Mucosa of gallbladder (tissue), 1 donor: Measurements from ENCODE around the gene NKIRAS1. TPM values are rescaled to one million over a fixed set of nuclear protein-coding genes. Genes with fewer than 3 reads are reported as not detected.
"Not testable (repeated sequence)": the region's sequence is repeated elsewhere in the genome, so short reads cannot be mapped to it uniquely, and the experiment has no call there.

Source experiments
- DNase-seq: peaks from one replicate; pipeline ENCODE4 v3.0.0-alpha.2; 2020; ENCODE audit warnings: low spot score
- total RNA-seq: library from RNA; stranded (reverse); gene quantifications from one replicate; pipeline ENCODE4 v1.2.1, GENCODE V29; 2021
- donor health status: DM: no; HTN: no; CAD: no.

Gene NKIRAS1
- total RNA-seq, 1 donor from 2014 or later = 11.0 TPM

DNA sequence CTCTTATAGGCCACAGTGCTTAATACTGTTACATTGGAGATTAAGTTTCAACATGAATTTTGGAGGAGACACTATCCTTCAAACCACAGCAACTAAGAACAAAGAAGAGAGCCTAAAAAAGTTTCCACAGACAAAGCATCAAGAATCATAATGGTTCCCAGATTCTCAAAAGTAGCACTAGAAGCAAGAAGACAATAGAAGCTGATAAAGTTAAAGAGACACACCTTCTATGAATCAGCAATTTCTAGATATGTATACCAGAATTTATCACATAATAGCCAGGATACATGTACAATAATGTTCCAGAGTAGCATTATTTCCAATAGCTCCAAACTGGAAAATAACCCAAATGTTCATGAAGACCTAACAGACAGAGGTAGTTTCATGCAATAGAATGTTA, 12.2 kb downstream of the NKIRAS1 start:
- no peak for DNase-seq

DNA sequence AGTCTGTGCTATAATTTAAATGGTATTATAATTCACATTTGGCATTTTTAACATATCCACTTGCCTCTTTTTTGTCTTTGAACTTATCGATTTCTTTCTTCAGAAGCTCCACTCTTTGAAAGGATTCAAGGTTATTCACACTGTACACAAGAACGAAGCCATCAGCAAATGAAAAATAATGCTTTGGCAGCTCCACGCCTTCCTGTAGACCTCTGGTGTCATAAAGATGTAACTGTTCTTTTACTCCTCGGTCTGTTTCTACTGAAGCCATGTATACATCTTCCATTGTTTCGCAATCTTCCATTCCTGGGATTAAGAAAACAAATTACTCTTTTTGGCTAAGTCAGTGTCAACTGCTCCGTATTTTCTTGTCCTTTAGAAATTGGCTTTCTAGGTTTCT, 16.0 kb downstream of the NKIRAS1 start:
- DNase-seq = no peak

DNA sequence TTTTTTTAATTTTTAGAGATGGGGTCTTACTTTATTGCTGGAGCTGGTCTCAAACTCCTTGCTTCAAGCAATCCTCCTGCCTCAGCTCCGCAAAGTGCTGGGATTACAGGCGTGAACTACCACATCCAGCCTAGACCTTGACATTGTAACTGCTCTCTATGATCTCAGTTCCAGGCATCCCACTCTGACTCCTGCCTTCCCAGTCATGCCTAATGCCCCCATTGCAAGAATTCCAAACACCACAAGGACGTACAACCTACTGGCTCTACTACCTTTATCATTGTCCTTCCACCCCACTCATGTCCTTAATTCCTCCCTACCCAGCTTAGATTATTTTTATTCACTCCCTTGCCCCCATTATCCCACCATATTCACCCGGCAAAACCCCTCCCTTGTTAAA, 21.6 kb downstream of the NKIRAS1 start:
- no peak for DNase-seq

DNA sequence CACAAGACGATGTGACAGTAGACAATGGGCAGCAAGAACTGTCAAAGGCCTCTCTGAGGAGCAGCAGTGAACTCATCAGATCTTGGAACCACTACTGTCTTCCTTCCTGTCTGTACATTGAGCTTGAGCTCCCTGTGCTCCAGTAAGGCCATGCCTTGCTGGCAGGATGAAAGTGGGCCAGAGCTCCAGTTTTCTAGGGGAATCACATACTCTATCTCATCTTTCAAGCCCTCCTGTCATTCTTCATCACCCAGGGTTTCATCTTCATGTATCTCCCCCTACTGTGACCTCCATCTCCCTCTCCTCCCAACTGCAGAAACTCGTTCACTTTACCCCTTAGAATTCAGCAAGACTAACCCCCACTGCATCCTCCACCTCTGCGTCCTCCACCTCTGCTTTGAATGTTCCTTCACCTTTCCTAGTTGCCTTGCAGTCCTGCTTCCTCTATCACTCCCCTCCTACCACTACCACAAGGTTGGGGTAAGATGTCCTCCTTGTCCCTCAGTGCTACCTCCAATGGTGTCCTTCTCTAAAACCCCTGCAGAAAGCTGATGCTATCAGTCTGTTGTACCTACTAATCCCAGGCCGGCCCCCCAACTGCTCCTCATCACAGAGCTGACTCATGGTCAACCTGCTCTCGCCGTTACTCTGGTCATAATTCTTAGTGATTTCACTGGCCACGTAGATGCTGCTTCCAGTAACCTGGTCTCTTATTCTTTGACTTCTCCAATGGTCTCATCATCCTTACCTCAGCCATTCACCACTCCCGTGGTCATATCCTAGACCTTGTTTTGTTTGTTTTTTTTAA, 22.3 kb downstream of the NKIRAS1 start:
- DNase-seq = no peak

DNA sequence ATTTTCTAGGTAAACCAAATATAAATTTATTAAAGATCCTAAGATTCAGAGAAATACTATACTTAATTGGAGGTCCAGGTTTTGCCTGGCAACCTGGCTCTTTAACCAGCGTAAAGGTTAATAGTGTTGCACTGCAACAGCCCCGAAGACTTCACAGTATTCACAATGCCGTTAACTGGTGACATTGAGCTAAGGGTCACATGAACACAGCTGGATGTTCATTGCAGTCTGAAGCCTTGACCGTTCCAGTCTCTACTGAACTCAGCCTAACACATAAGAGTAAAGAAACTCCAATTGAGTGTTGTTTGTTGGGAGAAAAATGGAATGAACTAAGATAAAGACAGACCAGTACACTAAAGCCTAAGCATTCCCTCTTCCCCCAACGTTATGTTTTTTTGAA, 26.8 kb downstream of the NKIRAS1 start:
- DNase-seq = no peak

DNA sequence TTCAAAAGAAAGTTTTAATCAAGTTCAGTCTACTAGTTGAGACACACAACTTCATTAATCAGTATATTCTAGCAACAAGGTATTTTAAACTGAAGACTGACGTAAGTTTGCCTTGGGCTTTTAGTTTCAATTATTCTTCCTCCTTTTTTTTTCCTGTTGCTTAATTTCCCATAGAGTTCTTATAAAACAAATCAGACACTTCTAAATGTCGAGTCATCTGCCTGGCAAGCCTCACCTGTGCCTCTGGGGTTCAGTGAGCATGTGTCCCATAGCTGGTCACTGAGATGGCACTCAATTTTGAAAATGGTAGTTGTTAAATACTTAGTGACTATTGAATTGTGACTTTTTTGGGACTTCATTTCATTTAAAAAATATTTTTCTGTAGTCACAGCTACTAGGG, 27.4 kb downstream of the NKIRAS1 start:
- DNase-seq = no peak

DNA sequence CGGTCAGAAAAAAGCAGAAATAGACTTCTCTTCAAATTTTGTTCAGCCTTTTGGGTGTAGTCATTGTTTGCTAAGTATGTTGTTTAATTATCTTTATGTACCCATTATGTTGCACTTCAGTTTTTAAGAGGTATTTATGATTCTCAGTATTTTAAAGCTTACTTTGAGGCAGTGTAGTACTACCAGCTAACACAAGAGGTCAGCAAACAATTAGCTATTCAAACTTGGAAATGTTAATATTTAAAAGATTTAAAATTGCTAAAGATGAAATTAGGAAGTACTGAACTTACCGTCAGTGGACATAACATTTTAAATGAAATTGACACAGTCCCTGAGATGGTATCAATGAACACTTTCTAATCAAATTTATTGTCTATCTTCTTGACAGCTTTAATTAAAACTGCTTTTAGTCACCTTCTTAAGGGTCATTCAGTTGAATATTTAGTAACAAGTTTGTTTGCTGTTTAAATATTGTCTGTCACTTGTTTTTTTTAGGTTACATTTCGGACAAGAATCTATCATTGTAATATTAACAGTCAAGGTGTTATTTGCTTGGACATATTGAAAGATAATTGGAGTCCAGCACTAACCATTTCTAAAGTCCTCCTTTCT, 28.1 kb downstream of the NKIRAS1 start:
- DNase-seq = no peak

DNA sequence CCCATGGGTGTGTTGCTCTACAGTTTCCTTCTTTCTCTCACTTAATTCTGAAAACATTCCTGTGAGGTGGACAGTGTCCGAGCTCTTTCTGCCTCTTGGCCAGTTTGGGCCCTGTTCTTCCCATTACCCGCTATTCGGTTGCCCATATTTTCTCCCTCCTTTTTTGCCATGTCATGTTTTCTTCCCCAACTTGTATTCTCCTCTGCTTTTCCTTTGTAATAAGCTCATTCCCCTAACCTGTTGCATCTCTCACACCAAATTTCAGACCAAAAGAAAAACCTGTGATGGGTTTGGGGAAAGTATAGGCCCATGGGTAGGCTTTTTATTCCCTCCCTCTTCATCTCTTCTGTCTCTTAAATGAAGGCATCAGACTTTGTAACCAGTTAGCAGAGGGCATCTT, 30.5 kb downstream of the NKIRAS1 start:
- no peak for DNase-seq

DNA sequence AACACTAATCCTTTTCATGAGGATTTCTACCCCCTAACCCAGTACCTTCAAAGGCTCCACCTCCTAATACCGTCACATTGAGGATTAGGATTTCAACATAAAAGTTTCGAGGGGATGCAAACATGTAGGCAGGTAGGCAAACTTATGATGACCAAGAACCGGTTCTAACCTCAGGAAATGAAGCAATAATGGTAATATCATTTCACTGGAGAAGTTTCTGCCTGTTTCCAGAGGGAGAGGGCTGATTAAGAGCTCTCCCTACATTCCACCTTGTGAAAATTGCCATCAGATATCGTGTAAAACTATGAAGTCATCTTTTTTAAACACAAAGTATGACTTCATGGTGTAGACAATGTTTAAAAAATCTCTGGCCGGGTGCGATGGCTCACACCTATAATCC, 31.6 kb downstream of the NKIRAS1 start:
- DNase-seq = no peak

DNA sequence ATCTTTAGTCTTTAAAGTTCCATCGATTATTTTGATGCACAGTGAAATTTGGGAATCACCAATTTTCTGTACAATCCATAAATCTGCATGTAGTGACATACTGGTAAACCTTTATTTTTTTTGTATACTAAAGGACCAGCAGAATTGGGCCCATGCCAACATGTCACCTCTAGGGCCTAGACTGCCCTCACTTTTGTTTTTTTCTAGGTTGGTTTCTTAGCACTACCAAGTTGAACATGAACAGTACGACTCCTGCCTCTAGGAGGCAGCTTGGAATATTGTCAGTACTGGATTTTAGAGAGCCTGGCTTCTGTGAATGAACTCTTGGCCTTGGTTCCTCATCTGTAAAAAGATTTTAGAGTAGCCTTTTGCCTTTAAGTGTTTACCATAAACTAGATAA, 32.3 kb downstream of the NKIRAS1 start:
- DNase-seq = no peak

DNA sequence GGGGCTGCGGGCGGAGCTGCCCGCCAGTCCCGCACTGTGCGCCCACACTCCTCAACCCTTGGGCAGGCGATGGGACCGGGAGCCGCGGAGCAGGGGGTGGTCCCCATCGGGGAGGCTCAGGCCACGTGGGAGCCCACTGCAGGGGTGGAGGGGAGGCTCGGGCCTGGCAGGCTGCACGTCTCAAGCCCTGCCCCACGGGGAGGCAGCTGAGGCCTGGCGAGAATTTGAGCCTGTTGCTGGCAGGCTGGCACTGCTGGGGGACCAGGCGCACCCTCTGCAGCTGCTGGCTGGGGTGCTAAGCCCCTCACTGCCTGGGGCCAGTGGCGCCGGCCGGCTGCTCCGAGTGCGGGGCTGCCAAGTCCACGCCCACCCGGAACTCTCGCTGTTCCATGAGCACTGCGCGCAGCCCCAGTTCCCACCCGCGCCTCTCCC, 34.3 kb downstream of the NKIRAS1 start:
- no peak for DNase-seq

DNA sequence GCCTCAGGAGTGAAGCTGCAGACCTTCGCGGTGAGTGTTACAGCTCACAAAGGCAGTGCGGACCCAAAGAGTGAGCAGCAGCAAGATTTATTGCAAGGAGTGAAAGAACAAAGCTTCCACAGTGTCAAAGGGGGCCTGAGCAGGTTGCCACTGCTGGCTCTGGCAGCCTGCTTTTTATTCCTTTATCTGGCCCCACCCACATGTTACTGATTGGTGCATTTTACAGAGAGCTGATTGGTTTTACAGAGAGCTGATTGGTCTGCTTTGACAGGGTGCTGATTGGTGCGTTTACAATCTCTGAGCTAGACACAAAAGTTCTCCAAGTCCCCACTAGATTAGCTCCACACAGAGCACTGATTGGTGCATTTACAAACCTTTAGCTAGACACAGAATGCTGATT, 34.8 kb downstream of the NKIRAS1 start:
- not testable (repeated sequence) for DNase-seq

DNA sequence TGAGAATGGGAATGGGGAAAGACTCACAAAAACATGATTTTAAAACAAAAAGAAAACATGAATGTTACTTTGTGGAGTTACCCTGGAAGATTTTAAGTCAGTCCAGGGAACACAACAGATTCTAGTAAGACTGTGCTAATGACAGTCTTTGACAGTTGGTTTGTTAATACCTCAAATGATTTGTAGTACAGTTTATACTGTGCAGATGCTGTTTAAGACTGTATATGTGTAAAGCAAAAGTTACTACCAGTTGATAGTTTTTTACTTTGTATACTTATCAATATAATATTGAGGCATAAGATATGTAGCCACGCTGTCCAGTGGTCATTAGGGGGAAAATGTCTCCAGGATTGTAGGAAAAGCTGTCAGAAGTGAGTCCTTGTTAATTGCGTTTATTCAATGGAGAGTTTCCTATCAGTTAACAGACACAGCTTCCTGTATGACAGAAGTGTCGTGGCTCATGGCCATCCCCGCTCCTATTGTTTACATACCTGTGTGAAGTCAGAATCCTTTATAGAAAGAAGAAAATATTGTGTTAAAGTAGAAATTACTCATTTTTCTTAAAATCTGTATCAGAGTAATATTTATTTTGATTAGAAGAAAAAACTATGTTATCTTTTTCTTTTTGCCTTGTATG, 36.0 kb downstream of the NKIRAS1 start:
- no peak for DNase-seq

DNA sequence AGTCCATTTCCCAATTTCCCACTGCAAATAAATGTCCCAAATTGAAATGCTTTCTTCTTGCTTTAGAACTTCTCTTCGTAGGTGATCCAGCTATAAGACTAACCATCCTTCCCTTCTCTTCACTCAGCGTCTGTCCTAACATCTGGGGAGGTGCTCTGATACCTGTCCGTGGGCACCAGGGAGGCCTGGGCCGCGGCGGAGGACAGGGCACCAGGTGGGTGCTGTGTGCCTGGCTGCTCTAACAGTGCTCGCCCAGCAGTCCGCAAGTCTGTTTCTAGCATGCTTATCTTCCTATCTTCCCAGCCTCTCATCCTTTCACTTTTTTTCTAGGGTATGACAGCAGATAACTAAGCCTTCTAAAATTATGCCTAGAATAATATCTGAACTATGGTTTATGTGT, 37.3 kb downstream of the NKIRAS1 start:
- DNase-seq = no peak

DNA sequence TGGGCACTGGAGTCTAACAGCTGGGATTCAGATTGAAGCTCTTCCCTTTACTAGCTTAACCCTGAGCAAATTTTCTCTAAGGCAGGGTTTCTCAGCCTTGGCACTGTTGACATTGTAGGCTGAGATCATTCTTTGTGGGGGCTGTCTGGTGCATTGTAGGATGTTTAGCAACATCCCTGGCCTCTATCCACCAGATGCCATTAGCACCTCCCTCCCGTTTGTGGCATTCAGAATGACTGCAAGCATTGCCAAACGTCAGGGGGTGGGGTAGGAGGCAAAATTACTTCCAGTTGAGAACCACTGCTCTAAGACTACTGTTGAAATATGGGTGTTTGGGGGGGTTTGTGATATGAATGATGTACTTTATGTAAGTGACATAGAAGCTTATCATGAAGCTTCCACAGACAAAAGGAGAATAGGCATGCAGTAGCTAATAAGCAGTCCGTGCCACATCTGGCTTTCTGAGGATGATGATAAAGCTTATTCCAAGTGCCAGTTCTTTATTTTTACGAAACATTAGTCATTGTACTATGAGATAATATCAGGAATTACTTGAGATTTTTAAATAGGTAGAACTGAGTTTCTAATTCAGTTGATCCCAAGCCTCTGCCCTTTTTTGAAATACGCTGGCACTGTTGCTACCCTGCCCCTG, 39.3 kb downstream of the NKIRAS1 start:
- DNase-seq = no peak

DNA sequence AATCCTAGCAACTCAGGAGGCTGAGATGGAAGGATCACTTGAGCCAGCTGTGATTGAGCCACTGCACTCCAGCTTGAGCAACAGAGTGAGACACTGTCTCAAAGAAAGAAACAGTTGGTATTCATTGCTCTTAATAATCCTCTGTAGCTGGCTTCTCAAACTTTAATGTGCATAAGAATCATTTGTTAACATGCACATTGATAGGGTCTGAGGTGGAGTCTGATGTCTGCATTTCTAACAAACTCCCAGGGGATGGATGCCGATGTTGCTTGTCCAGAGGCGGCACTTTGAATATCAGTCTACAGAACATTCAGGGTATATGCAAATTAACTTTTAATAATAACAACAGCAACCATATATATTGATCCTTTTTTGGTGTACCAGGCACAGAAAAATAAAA, 39.9 kb downstream of the NKIRAS1 start:
- DNase-seq = no peak

DNA sequence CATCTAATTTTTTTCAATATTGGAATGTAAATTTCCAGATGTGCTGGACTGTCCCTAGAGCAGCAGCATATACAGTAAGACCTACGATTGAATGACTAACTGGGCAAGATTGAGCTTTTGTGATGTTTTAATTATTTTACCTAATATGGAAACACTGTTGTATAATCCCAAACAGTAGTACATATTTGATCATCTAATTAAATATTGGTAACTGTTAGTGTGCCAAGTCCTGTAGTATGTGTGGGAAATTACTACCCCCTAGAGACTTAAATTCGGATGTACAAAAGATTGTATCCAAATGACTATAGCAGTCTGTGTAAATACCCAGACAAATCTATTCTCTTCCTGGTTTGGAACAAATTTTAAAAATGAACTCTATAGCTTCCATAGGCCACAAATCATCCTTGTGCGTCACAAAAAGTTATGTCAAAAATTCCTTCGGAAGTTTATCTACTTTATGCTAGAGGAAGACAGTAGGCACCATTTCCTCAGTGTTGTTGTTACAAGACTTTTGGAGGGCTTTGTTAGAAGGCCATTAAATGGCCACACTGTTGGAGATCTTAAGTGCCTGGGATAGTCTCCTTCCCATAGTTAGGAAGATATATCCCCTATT, 41.6 kb downstream of the NKIRAS1 start:
- DNase-seq = no peak

DNA sequence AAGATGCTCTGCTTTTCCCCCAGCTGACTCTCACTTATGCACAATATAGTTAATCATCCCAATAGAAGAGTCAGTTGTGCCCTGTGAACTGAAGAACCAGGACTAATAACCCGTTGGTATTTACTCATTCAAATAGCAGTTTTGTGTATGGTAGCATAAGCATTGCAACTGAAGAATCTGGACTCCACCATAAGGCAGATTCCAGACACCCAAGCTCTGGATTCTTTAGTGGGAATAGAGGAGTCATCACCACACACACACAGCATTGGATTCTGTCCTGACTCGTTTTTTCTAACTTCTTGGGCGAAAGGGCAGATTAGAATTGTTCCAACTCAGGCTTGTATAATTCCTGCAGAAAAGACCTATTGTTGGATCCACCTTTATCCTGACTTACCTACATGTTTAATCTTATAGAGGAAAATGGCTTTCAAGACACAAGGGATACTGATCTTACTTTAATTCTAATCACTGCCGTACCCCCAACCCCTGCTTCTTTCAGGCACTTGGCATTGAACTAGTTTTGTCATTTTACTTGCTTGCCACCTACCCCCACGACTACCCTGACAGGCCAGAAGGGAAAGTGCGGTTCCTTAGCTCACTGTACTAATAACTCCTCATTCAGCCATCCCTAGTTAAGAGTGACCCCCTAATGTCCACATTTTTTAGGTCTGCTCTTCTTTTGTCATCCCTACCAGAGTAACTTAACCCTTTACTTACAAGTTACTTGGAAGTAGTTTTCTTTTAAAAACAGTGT, 42.3 kb downstream of the NKIRAS1 start:
- DNase-seq = no peak

DNA sequence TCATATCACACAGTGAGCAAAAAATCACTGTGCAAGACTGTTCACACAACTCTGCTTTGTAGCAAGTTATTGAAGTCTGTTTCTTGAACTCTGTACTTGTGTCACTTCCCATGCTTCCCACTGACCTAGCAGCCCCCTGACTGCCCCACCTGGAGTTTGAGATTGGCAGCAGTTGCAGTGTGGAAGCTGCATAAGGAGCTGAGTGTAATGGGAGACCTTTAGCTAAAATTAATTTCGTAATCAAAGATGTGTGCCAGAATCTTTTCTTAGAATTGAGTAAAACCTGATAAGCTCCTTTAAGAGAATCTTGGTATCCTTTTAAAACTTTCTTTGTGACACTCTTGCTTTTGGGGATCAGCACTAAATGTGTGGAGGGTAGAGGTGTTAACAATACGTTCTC, 42.8 kb downstream of the NKIRAS1 start:
- DNase-seq = no peak

DNA sequence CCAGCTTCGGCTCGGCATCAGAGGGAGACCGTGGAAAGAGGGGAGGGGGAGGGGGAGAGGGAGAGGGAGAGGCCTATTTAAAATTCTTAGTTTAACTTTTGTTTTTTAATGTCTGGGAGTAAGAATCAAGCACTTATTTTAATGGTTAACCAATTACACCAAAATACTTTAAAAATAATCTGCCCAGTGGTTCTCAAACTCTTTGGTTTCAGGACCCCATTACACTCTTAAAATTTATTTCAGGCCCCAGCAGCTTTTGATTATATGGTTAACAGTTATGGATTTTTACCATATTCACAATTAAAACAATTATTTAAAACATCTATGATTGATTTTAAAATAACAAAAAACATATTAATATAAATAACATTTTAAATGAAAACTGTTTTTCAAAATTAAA, 44.5 kb downstream of the NKIRAS1 start:
- no peak for DNase-seq

DNA sequence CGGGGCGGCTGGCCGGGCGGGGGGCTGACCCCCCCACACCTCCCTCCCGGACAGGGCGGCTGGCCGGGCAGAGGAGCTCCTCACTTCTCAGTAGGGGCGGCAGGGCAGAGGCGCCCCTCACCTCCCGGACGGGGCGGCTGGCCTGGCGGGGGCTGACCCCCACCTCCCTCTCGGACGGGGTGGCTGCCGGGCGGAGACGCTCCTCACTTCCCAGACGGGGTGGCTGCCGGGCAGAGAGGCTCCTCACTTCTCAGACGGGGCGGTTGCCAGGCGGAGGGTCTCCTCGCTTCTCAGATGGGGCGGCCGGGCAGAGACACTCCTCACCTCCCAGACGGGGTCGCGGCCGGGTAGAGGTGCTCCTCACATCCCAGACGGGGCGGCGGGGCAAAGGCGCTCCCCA, 45.4 kb downstream of the NKIRAS1 start:
- not testable (repeated sequence) for DNase-seq
